ENCODE measurements around the gene SMIM22. TPM values are rescaled to one million over a fixed set of nuclear protein-coding genes. Genes with fewer than 3 reads are reported as not detected.
A peak's percentile ranks its signal among the peaks of the same experiment; 100 is the strongest.

The SMIM22 gene
- total and polyA plus RNA-seq, 2 of the 8 experiments (the other 6 are each of a cell fraction or from before 2014, with no cell fraction given): not detected

DNA sequence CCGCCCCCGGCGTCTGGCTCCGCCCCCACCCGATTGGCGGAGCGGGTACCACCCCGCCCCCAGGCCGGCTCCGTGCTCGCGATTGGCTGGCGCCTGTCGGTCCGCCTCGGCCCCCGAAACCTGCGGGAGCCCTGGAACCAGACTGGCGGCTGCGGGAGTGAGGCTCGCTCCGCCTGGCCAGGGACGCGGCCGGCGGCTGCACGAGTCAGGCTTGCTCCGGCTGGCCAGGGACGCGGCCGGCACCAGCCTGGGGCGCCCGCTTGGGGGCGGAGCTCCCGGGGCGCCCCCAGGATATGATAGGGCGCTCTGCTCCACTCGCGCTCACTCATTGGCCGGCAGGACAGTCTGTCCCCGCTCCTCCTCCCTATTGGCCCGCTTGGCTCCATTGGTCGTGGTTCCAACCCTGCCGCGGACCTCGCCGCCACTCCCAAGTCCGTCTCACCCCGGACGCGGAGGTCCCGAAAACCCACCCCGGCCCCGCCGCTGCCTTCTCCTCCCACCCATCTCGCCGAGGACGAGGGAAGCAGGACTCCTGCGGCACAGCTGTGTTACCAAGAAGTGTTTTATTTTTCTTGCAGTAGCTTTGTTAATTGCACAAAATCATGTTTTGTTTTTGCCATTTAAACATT is 7.6 kb downstream of the SMIM22 start:
- Histone ChIP-seq H3K4ac (replicated peaks; ENCODE audit: insufficient read length, low read depth, low read length) (no peak overlapping the region), H3K9me3 (ENCODE audit: insufficient read depth in 2 of 2, low read depth in 1 of 2, low read length in 1 of 2) (no peaks in the 10 kb centered on the region), H3K4me3 (ENCODE audit: extremely low read depth in 1 of 4, insufficient read depth in 2 of 4, low read depth in 3 of 4, low read length in 4 of 4) (peak overlapping the region; percentile 63 to 82 (median 78)), H4K91ac (replicated peaks; ENCODE audit: insufficient read length, low read length) (no peak overlapping the region), H4K5ac (ENCODE audit: insufficient read length, low read depth, low read length) (peak overlapping the region; percentile 73), H2AK5ac (ENCODE audit: low read depth, low read length) (no peak overlapping the region), H2BK5ac (ENCODE audit: low read depth, low read length) (peak overlapping the region; percentile 90; the same call in 1 of the 2 replicates), H3K79me1 (ENCODE audit: low read depth, low read length) (no peaks in the 10 kb centered on the region), H3K4me2 (ENCODE audit: insufficient read depth in 1 of 2, low read depth in 2 of 2, low read length in 2 of 2) (peak overlapping the region; percentile 67 to 92), H3K14ac (ENCODE audit: insufficient read length) (no peak overlapping the region), H3K56ac (replicated peaks; ENCODE audit: insufficient read length, low read depth, low read length) (no peak overlapping the region), H3K18ac (ENCODE audit: extremely low read depth, low read length) (peak overlapping the region; percentile 87; the same call in 1 of the 2 replicates), H2BK120ac (replicated peaks; ENCODE audit: low read depth, low read length) (no peak overlapping the region), H4K8ac (ENCODE audit: extremely low read depth, insufficient read depth, low read length) (peak overlapping the region; percentile 96), H3K23me2 (ENCODE audit: low read depth, low read length) (peaks cover 8% of the 10 kb centered on the region; the same call in 1 of the 2 replicates), H3K36me3 (ENCODE audit: control insufficient read depth in 2 of 4, insufficient read depth in 4 of 4, low read length in 3 of 4) (peaks cover 0 to 19% (median 8%) of the 10 kb centered on the region in 4 experiments; a peak in 6 of 8 replicates), H3K9ac (replicated peaks in 1 of 4; ENCODE audit: extremely low read depth in 1 of 4, low read depth in 3 of 4, low read length in 3 of 4) (peak overlapping the region; percentile 56 to 84 (median 68); a peak in 6 of 7 replicates), H3K27me3 (replicated peaks in 1 of 4; ENCODE audit: control insufficient read depth in 3 of 4, extremely low read depth in 1 of 4, insufficient read depth in 3 of 4, low read length in 3 of 4) (no peaks in the 10 kb centered on the region), H4K20me1 (replicated peaks in 1 of 2; ENCODE audit: control insufficient read depth in 1 of 2, insufficient read depth in 2 of 2, low read length in 2 of 2) (peaks cover 0 to 7% of the 10 kb centered on the region in 2 experiments), H3K23ac (ENCODE audit: insufficient read length) (no peak overlapping the region), H2BK20ac (ENCODE audit: low read length) (no peak overlapping the region), H3K79me2 (ENCODE audit: control insufficient read depth in 1 of 2, insufficient read depth in 2 of 2, low read length in 2 of 2) (no peaks in the 10 kb centered on the region), H3K27ac (ENCODE audit: low read depth, low read length) (peak overlapping the region; percentile 70), H3K4me1 (replicated peaks in 1 of 4; ENCODE audit: control insufficient read depth in 3 of 4, insufficient read depth in 4 of 4, low read length in 3 of 4) (peaks cover 0 to 14% (median 8%) of the 10 kb centered on the region in 4 experiments; a peak in 4 of 7 replicates), H2BK12ac (ENCODE audit: low read depth, low read length) (no peak overlapping the region), H2BK15ac (ENCODE audit: low read length) (no peak overlapping the region), H2AFZ (ENCODE audit: low read length) (no peak overlapping the region)
- WGBS, 2 experiments (ENCODE audit: extremely low coverage in 1 of 2, insufficient coverage in 1 of 2, insufficient read length in 1 of 2, insufficient replicate concordance in 2 of 2, low coverage in 1 of 2, low lambda C conversion rate in 2 of 2, missing lambda C conversion rate in 1 of 2): 1% methylated on average over 42 of the region's 59 CpGs; no CpG with 5 or more reads in 1 of the 2 experiments
- peak in 1 of 2 experiments; percentile 61; a peak in 1 of 3 replicates for TF ChIP-seq POLR2A (IDR thresholded peaks at IDR 0.05; ENCODE audit: control extremely low read depth in 1 of 2, low read depth in 2 of 2, low read length in 2 of 2)
- peak; percentile 38; the same call in 1 of the 2 replicates for TF ChIP-seq TBP (IDR thresholded peaks at IDR 0.05; ENCODE audit: low read depth, low read length)
- TF ChIP-seq CREB1 (IDR thresholded peaks at IDR 0.05): peak; percentile 6; the same call in 1 of the 2 replicates
- TF ChIP-seq CHD2 (IDR thresholded peaks at IDR 0.05; ENCODE audit: low read length): peak; percentile 87
- peak; percentile 97 for TF ChIP-seq SP1 (IDR thresholded peaks at IDR 0.05; ENCODE audit: low read depth, low read length)
- peak; percentile 29 for TF ChIP-seq TAF7 (optimal IDR thresholded peaks at IDR 0.05; ENCODE audit: borderline replicate concordance, low read depth, low read length)
- peak; percentile 72 for TF ChIP-seq SP4 (IDR thresholded peaks at IDR 0.05; ENCODE audit: low read length)
- TF ChIP-seq GABPA (IDR thresholded peaks at IDR 0.05; ENCODE audit: borderline replicate concordance, insufficient read depth, low read length): 0 out of 2 replicates have a peak, but pooled peaks have one; percentile 30
- TF ChIP-seq ZNF274 (IDR thresholded peaks at IDR 0.05; ENCODE audit: borderline replicate concordance, extremely low read depth, low read length): no peak
- no peak for TF ChIP-seq CBX8 (IDR thresholded peaks at IDR 0.05; ENCODE audit: borderline replicate concordance, low read depth, low read length)
- no peak for TF ChIP-seq SUZ12 (IDR thresholded peaks at IDR 0.05; ENCODE audit: low read length)
- peak; percentile 70 for TF ChIP-seq SP2 (IDR thresholded peaks at IDR 0.05; ENCODE audit: low read length)
- peak; percentile 63 for TF ChIP-seq TAF1 (IDR thresholded peaks at IDR 0.05; ENCODE audit: low read depth, low read length)
- ChIA-PET CTCF (ENCODE audit: partially characterized antibody) (no interaction called here), POLR2A (ENCODE audit: partially characterized antibody) (interaction anchor here (1.0 to 2.9 kb wide), 14 partner anchors 8 to 116 kb away, joined by 3 to 21 read pairs (median 4); partner anchors contain the start of genes ANKS3, DNAAF8, SEPTIN12 and SMIM22)
- DNase-seq (ENCODE audit: low read depth in 1 of 2, low spot score in 2 of 2) (peak; percentile 66 to 97), FAIRE-seq (no peak)

Data from H1 (cell line).